PFSK-1 (cell line): Measurements from ENCODE around the gene PTGIS.

Experiments
- POLR2AphosphoS5 ChIP-seq: IDR thresholded peaks from 2 replicates; pipeline ENCODE4 v1.6.1; 2012; ENCODE audit warnings: low read depth, mild to moderate bottlenecking, control low read depth, low read length, moderate library complexity
- SIN3A ChIP-seq: IDR thresholded peaks from 2 replicates; pipeline ENCODE4 v1.6.1; 2012; ENCODE audit warnings: mild to moderate bottlenecking, low read length, moderate library complexity, borderline replicate concordance; ENCODE audit not compliant: insufficient read depth
- TAF1 ChIP-seq: IDR thresholded peaks from 2 replicates; pipeline ENCODE4 v1.6.1; 2012; ENCODE audit warnings: low read length, control low read depth, borderline replicate concordance; ENCODE audit not compliant: insufficient read depth
- TF ChIP-seq, protein P1 (sequence below), 2 experiments: IDR thresholded peaks; 2 replicates each; pipeline versions ENCODE4 v1.6.1 to v1.8.0; 2011 to 2012; ENCODE audit warnings: low read depth in 2 of 2, low read length in 2 of 2, control low read depth in 1 of 2, inconsistent platforms in 1 of 2, mild to moderate bottlenecking in 1 of 2, moderate library complexity in 1 of 2; ENCODE audit not compliant: insufficient read depth in 1 of 2

DNA sequence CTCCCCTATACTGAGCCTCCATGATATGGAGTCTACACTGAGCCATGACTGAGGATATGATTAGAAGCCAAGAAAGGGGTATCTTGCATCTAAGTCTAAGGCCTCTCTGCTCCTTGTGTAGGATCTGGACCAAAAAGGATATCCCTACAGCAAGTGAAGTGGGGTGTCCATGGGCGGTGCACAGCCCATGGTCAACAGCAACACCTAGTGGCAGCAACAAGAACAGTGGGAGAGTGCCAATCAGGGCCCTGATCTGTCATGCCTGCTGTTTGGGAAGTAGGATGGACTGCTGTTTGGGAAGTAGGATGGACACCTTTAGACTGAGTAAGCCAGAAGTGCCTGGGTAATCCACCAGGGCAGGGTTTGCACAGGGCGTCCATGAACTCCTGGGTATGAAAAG, 22.4 kb downstream of the PTGIS start:
- TF ChIP-seq POLR2AphosphoS5 (no peak), TAF1 (no peak), SIN3A (no peak)
- TF ChIP-seq, protein P1, sequence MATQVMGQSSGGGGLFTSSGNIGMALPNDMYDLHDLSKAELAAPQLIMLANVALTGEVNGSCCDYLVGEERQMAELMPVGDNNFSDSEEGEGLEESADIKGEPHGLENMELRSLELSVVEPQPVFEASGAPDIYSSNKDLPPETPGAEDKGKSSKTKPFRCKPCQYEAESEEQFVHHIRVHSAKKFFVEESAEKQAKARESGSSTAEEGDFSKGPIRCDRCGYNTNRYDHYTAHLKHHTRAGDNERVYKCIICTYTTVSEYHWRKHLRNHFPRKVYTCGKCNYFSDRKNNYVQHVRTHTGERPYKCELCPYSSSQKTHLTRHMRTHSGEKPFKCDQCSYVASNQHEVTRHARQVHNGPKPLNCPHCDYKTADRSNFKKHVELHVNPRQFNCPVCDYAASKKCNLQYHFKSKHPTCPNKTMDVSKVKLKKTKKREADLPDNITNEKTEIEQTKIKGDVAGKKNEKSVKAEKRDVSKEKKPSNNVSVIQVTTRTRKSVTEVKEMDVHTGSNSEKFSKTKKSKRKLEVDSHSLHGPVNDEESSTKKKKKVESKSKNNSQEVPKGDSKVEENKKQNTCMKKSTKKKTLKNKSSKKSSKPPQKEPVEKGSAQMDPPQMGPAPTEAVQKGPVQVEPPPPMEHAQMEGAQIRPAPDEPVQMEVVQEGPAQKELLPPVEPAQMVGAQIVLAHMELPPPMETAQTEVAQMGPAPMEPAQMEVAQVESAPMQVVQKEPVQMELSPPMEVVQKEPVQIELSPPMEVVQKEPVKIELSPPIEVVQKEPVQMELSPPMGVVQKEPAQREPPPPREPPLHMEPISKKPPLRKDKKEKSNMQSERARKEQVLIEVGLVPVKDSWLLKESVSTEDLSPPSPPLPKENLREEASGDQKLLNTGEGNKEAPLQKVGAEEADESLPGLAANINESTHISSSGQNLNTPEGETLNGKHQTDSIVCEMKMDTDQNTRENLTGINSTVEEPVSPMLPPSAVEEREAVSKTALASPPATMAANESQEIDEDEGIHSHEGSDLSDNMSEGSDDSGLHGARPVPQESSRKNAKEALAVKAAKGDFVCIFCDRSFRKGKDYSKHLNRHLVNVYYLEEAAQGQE (IDR thresholded peaks at IDR 0.05; ENCODE audit: insufficient read depth in 1 of 2, low read depth in 2 of 2, low read length in 2 of 2): no peak
